K562 (cell line): ENCODE results near the gene SYNPO. TPM values are rescaled to one million over a fixed set of nuclear protein-coding genes. Genes with fewer than 3 reads are reported as not detected.

Source experiments
- NFIC ChIP-seq: fragments of 450-650 bp; IDR thresholded peaks from 2 replicates; pipeline ENCODE4 v1.6.1; 2017; ENCODE audit warnings: mild to moderate bottlenecking, inconsistent platforms
- RFX7 ChIP-seq: fragments of 250-450 bp; sonication (Bioruptor Pico); IDR thresholded peaks from 2 replicates; pipeline ENCODE4 v1.5.1; 2021; ENCODE audit warnings: mild to moderate bottlenecking
- SRSF9 ChIP-seq: fragments of 200-400 bp; formaldehyde crosslinking; IDR thresholded peaks from 2 replicates; pipeline ENCODE4 v1.6.1; 2017; ENCODE audit warnings: low read depth, low read length, borderline replicate concordance
- STAG1 ChIP-seq: sonication (generic); formaldehyde crosslinking; IDR thresholded peaks from 2 replicates; pipeline ENCODE4 v1.5.0; 2020; ENCODE audit warnings: missing genetic modification reagents, borderline replicate concordance
- TFAP4 ChIP-seq: sonication (generic); formaldehyde crosslinking; IDR thresholded peaks from 2 replicates; pipeline ENCODE4 v1.8.0; 2022; ENCODE audit warnings: missing genetic modification reagents, mild to moderate bottlenecking, moderate library complexity, borderline replicate concordance
- ZNF586 ChIP-seq: fragments of 450-650 bp; formaldehyde crosslinking; conservative IDR thresholded peaks from 2 replicates; pipeline ENCODE4 v1.4.0; 2020; ENCODE audit warnings: mild to moderate bottlenecking, moderate library complexity
- ZNF75A ChIP-seq: fragments of 450-650 bp; formaldehyde crosslinking; IDR thresholded peaks from 2 replicates; pipeline ENCODE4 v1.4.0; 2020; ENCODE audit warnings: mild to moderate bottlenecking
- polyA plus RNA-seq, 8 experiments: library from polyadenylated mRNA; depleted of rRNA in 4 of 8; stranded (reverse) in 5 of 8; unstranded in 3 of 8; fragments of >200 nt; fragmentation: Nextera tagmentation in 2 of 8; fragmentation: Illumina TruSeq in 1 of 8; extraction: Ambion mirVana in 2 of 8; extraction: Trizol in 1 of 8; gene quantifications; 2 replicates each; pipeline versions ENCODE4 v1.2.1 to v1.2.3, GENCODE V29; 2011 to 2014; ENCODE audit warnings: inconsistent platforms in 1 of 8, missing spikeins in 1 of 8
- total RNA-seq, 7 experiments: library from RNA; depleted of rRNA in 6 of 7; stranded (reverse); fragments of >200 nt in 6 of 7; fragmentation: Illumina TruSeq in 2 of 7; extraction: Trizol in 2 of 7; gene quantifications; 2 replicates each; pipeline versions ENCODE4 v1.2.1 to v1.2.3, GENCODE V29; 2011 to 2021; ENCODE audit warnings: low replicate concordance in 1 of 7
- TF ChIP-seq, protein P1 (sequence below), 2 experiments: fragments of 200-800 bp in 1 of 2; sonication (Bioruptor generic) in 1 of 2; sonication (generic) in 1 of 2; formaldehyde crosslinking in 1 of 2; IDR thresholded peaks in 1 of 2; conservative IDR thresholded peaks in 1 of 2; 2 replicates each; pipeline versions ENCODE4 v1.5.0 to v1.6.1; 2016 to 2020; ENCODE audit warnings: missing compliant biosample characterization in 1 of 2, missing genetic modification characterization in 1 of 2, missing genetic modification reagents in 1 of 2

Gene SYNPO
- total and polyA plus RNA-seq, 9 of the 15 experiments (the other 6 are each of a cell fraction or from before 2014, with no cell fraction given): 0.01 to 0.31 (median 0.03) TPM; not detected in 4

DNA sequence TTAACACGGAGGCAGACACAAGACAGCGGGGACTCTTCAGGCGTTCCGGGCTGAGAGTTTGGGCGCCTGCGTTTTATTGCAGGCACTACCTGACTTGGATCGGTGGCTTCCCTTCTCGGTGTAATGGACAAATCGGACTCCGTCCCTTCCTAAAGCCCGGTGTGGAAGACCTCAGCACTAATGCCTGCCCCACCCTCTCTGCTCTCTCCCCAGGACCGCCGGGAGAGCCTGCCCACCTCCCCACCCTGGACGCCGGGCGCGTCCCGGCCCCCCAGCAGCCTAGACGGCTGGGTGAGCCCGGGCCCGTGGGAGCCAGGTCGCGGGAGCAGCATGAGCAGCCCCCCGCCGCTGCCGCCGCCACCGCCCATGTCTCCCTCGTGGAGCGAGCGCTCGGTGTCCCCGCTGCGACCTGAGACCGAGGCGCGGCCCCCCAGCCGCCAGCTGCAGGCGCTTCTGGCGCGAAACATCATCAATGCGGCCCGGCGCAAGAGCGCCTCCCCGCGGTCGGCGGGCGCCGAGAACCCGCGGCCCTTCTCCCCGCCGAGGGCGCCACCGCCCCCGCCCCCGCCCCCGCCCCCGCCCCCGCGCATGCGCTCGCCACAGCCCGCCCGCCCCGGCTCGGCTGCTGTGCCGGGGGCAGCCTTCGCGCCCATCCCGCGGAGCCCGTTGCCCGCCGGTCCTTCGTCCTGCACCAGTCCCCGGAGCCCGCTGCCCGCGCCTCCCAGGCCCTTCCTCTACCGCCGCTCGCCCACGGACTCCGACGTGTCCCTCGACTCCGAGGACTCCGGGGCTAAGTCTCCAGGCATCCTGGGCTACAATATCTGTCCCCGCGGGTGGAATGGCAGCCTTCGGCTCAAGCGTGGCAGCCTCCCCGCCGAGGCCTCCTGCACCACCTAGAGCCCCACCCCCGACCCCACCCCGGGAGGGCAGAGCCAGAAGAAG, 16.0 kb downstream of the SYNPO start (continued):
- TF ChIP-seq RFX7 (CRISPR knock-in tag) (no peak), SRSF9 (no peak), NFIC (peak; percentile 55; the same call in 1 of the 2 replicates), ZNF586 (CRISPR knock-in tag) (no peak), TFAP4 (CRISPR knock-in tag) (peak; percentile 93), STAG1 (CRISPR knock-in tag) (peak; percentile 50), ZNF75A (CRISPR knock-in tag) (no peak)
- TF ChIP-seq, protein P1, sequence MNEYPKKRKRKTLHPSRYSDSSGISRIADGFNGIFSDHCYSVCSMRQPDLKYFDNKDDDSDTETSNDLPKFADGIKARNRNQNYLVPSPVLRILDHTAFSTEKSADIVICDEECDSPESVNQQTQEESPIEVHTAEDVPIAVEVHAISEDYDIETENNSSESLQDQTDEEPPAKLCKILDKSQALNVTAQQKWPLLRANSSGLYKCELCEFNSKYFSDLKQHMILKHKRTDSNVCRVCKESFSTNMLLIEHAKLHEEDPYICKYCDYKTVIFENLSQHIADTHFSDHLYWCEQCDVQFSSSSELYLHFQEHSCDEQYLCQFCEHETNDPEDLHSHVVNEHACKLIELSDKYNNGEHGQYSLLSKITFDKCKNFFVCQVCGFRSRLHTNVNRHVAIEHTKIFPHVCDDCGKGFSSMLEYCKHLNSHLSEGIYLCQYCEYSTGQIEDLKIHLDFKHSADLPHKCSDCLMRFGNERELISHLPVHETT (CRISPR knock-in tag; conservative IDR thresholded peaks at IDR 0.05 in 1 of 2, IDR thresholded peaks at IDR 0.05 in 1 of 2): 0 out of 4 replicates have a peak, but pooled peaks of 1 of the 2 experiments have one; percentile 33
